ENCODE data around the gene LMF1.

DNA sequence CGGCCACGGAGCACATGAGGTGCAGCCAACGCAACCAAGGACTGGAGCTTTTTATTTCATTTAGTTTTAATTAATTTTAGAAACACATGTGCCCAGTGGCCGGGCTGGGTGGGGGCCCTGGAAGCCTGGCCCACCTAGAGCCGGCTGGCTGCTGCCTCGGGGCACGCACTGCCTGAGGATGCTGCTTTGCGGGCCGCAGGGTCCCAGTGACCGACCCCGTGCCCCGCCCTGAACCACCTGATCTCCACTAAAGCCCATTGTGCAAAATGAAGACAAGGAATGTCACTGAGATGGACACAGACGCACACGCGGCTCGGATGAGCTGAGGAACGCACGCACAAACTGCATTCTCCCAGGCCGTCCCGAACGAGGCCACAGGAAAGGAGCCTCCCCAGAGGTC is 39.6 kb downstream of the LMF1 start:
- TF ChIP-seq REST (IDR thresholded peaks at IDR 0.05; ENCODE audit: insufficient read depth in 1 of 2, low read depth in 2 of 2, low read length in 2 of 2) = no peak
- no peak for TF ChIP-seq POLR2AphosphoS5 (IDR thresholded peaks at IDR 0.05; ENCODE audit: low read depth, low read length)

All from PFSK-1 (cell line).